ENCODE data around the gene DTWD1.

DNA sequence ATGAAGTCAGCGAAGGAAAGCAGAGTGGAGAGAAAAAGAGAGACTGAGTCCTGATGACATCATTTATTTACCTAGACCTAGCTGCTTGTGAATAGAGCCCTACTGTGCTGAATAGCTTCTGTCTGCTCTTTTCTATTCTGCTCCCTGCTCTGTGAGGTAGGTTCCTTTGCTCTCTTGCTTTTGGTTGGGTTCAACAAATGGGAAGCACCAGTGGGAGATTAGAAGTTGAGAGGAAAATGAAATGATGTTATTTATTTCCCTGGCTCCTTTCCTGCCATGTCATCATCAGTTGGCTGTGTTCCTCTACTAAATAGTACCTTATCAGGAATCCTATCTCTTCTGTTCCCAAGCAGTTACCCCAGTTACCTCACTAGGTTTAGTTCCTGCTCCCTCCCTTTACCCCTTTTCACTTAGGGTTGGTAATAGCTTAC is 23.5 kb downstream of the DTWD1 start:
- TF ChIP-seq, protein P1, sequence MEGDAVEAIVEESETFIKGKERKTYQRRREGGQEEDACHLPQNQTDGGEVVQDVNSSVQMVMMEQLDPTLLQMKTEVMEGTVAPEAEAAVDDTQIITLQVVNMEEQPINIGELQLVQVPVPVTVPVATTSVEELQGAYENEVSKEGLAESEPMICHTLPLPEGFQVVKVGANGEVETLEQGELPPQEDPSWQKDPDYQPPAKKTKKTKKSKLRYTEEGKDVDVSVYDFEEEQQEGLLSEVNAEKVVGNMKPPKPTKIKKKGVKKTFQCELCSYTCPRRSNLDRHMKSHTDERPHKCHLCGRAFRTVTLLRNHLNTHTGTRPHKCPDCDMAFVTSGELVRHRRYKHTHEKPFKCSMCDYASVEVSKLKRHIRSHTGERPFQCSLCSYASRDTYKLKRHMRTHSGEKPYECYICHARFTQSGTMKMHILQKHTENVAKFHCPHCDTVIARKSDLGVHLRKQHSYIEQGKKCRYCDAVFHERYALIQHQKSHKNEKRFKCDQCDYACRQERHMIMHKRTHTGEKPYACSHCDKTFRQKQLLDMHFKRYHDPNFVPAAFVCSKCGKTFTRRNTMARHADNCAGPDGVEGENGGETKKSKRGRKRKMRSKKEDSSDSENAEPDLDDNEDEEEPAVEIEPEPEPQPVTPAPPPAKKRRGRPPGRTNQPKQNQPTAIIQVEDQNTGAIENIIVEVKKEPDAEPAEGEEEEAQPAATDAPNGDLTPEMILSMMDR (conservative IDR thresholded peaks at IDR 0.05; ENCODE audit: low read depth, low read length), result no peak
- no peak for TF ChIP-seq EZH2 (IDR thresholded peaks at IDR 0.05; ENCODE audit: low read length, unreplicated experiment)
